ENCODE results near the gene CMSS1. TPM values are rescaled to one million over a fixed set of nuclear protein-coding genes. Genes with fewer than 3 reads are reported as not detected.

Gene CMSS1
- total RNA-seq, 1 donor from 2014 or later: 19.7 TPM

- DNase-seq: no peak
These were observed 181.9 kb downstream of the CMSS1 start for GRCh38 chr3:99999536-99999935.

GRCh38 chr3:100001083-100001482, 183.4 kb downstream of the CMSS1 start:
- DNase-seq: no peak

DNA sequence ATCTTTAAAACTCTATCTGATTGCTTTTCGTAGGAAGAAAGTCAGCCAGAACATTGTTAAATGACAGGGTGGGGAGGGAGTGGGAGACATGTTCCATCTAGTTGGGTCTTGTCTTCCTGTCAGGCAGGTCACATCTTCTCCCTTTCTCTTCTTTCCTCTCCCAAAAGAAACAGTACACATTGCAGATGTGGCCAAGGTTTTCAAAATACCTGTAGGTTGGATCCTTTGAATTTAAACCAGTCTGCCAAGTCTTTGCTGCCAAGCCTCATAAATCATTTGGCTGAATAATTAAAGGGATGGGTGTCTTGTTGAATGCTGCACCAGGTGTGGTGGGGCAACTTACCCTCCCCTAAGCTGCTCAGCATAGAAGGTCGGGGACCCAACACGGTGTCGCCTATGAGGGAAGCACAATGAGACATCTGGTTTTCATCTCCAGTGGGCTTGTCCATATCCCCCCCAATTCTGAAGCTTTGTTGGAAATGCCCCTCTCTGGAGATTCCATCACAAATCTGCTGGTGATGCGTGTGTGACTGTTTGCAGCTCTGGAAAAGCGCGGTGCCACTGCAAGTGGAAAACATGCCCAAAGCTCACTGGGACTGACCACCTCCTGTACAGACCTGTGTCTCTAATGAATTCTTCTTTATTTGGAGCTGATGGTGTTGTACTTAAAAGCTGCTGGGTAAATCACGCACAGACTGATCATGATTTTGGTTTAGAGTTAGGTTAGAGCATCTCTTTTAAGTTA, 184.0 kb downstream of the CMSS1 start:
- peak; percentile 26 for DNase-seq

GRCh38 chr3:100002599-100003350, 185.1 kb downstream of the CMSS1 start:
- peak; percentile 30 for DNase-seq

DNA sequence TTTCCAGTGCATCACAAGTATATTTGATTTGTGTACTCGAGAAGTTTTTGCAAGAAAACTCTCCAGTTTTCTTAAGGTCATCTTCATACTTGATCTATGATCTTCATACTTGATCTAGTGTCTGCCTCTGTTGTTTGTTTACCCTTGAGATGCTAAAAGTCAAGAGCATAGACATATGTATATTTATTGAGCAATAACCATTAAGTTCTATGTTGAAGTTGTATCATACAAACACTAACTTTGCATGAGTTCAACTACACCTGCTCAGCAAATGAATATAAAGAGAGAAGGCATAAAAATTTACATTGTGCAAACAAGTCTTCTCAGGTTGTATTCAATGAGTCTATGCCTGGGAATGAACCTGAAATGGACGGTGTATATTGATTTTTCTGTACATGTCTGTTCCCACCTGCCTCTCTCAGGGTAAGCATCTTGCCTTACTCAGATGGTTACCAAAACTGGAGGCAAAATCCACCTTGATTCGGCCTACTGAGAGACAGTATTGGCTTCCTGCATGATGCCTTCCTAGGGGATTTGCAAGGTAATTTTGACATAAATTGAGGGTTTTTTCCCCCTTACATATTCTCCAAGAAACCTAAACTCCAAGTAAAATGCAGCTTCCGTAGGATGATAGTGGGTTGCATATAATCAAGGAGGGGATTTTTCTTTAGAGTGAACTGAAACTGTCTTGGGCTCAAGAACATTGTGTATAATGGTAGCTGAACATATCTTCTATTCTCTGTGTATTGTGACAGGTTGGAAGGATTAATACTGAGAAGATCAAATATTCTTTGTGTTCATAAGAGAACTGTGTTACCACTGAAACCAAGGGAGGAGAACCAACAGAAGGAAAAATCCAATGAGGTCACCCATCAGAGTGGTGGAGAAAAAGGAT, 186.2 kb downstream of the CMSS1 start:
- no peak for DNase-seq

DNA sequence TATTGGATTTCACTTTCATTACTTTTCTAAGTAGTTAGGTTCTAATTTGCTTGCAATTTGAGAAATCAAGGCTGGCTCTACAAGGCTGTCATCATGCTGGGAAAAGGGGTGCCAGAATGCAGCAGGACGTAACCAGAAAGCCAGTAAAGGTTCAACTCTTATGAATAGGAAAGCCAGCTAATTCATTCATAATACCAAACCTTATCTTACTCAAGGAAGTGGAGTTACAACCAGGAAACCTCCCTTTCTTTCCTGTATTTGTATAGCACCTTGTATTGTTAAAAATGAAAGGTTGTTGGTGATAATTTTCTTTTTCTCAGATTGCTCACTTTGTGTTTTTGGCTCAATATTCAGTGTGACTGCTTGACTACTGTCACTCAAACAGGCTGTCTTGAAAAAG, 187.3 kb downstream of the CMSS1 start:
- DNase-seq: no peak

DNA sequence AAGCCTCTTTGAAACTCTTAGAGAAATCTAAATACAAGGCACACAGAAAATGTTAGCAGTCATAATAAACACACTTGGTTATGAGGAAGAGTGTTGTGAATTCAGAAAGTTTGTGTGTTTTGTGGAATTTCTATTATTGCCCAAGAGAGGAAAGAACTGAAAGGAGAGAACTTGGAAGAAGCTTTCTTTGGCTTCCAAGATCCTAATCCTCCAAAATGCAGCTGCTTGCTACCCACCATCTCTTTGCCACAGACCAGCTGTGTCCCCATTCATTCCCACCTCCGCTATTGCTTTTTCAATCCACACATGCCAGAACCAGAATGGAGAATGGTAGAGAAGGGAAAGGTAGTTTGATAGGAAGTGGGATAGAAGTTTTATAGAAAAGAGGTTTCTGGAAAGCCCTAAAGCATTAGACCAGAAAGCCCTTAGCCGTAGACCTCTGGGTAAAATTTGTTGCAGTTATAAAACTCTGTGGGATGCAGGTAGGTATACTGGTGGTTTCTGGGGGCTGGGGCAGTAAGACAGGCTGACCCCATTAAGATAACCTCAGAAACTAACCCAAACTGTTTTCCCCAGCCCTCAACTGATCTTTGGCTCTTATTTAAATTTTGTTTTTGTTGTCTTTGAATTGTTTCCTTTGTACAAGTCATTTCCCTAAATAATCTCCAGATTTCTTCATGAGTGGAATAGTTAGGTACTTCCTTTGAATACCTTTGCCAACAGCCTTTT, 188.2 kb downstream of the CMSS1 start:
- DNase-seq: peak; percentile 37

DNA sequence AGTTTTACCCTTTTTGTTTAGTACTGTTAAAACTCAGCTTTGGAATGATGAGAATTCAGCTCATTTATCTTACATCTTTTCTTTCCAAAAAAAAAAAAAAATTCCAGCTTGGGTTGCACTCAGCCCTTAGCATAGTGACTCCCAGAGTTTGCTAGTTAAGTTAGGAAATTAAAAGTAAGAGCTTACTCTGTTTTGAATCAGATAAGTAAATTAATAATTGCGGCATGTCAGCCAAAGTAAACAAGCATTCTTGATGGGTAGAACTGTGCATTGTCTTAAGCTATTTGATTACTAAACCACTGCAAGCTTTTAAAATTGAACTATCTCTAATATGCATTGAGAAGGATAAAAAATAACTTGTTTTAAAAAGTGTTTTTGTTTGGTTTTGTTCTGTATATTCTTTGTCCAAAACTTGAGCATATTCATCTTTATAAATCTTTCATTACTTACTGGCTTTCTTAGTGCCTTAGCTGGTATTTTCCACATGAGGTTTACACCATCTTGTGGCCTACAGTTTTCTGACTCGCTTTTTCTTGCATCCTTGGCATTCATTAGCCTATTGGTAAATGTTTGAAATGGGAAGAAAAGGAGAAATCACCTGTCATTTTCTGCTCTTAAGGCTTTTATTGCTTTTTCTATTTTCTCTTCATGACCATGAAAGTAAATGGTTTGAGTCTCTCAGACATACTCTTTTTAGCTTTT, 189.1 kb downstream of the CMSS1 start:
- no peak for DNase-seq

GRCh38 chr3:100007313-100007712, 189.7 kb downstream of the CMSS1 start:
- no peak for DNase-seq

DNA sequence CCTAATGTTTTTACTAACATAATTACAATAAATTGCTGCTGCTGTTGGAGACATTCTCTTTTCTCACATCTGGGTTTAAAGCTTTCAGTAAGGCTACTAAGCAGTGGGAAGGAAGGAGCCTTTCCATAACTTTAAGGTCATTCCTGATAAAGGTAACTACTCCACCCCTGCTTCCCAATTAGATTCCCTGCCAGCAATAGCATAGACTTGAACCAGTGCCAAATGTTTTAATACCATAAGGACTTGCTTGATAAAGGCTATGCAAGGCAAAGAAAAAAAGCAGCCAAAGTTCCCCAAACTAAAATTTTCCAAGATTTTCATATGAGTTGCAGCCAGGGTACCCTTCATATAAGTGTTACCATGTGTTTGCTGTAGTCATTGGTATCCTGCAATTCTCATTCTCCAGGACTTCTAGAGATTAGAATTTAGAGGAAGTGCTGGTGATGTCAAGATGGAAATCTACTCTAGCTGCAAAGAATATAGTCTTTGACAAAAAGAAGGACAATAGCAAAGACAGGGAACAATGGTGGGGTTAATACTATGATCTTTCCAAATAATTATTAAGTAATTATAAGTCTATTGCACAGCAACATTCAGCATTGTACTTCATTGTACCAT, 190.5 kb downstream of the CMSS1 start:
- DNase-seq: no peak

DNA sequence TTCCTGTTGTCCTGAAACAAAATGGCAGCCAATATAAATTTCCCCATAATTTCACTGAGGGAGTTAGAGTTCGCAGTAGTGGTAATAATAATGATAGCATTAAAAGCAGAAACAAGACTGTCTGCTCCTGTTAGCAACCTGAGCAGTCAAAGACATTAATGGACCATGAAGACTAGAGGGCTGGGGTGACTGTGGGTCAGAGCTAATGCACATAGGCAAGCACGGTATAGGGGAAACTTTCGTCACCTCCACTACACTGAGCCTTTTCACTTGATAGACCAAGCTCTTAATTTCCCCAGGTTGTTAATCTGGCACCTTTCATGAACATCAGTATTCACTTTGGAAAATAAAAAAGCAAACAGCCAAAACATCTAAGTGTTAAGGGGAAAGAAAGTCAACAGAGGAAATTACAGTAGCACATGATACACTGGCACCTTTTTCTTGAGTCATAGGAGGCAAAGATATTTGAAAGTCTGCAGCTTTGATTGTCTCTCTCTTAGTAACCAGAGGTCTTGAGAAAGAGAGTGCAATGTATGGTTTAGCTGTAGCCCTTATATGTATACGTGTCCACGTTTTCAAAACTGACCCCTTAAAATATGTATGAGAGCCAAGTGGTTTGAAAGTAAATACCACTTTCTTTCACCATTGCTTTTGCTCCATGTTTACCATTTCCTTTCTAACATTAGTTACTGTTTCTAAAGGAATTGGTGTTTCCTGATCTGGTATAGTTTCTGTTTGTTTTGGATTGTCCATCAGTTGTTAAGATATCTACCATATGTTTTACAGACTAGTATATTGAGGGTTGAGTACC, 191.8 kb downstream of the CMSS1 start:
- no peak for DNase-seq

- no peak for DNase-seq
These were observed 192.4 kb downstream of the CMSS1 start for GRCh38 chr3:100010087-100010417.

DNA sequence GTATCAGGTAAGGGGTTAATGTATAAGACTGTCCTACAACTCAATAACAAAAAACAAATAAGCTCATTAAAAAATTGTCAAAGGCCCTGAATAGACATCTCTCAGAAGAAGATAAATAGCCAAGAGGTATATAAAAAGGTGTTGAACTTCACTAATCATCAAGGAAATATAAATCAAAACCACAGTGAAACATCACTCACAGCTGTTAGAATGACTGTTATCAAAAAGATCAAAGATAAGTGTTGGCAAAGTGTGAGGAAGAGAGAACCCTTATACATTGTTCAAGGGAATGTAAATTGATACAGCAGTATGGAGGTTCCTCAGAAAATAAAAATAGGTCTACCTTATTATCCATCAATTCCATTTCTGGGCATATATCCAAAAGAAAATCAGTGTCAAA, 201.1 kb downstream of the CMSS1 start:
- no peak for DNase-seq

DNA sequence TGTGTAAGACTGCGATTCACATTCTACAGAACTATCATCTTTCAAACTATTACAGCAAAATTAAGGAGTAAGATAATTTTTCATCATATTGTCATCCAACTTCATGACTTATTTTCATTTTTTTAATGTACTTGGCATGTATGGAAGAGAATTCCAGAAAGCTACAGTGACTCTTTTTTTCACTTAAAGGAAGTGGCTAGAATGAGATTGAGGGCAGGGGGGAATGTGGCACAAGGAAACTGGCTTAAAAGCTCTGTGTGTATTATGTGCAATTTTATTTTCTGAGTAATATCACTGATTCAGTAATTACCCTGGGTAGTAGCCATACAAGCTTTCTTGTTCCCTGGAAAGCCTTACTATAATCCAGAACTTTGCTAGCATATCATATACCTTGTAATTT, 202.1 kb downstream of the CMSS1 start:
- no peak for DNase-seq

- DNase-seq: no peak
These were observed 203.4 kb downstream of the CMSS1 start for GRCh38 chr3:100020876-100021644.

DNA sequence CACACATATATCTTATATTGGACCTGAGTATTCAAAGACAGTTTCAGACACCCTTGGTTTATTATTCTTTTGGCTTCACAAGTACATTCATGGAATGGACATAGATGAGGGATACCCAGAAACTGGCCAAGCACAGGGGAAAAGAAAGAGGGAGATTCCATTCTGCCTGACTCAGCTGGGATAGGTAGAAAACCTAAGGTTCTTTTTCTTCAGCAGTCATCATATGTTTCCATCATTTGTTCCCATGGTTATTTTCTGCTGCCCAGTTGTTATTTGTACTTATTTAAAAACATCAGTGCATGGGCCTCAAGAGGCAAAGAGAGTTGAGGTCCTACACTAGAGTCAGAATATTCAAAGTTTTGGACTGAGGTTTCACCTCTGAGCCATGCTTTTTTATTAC, 204.8 kb downstream of the CMSS1 start:
- DNase-seq: no peak

DNA sequence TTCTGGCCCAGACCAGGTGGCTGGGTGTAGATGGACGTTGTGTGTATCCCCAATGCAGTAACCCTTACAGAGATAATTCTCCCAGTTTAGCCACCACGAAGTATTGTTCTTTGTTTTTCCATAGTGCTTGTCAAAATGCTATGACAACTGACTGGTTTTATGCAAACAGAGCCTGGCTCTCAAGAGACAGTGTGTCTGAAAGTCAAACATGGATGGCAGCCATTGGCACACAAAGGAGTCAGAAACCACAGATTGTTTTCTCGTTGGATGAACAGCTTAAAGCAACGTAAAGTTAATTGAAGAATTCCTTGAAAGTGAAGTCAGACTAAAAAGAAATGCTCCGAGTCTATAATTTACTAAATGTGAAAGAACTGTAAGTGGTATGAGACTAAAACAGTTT, 205.5 kb downstream of the CMSS1 start:
- DNase-seq: peak; percentile 38

- no peak for DNase-seq
These were observed 205.9 kb downstream of the CMSS1 start for GRCh38 chr3:100023595-100023994.

GRCh38 chr3:100024520-100025303, 207.1 kb downstream of the CMSS1 start:
- no peak for DNase-seq
